Spleen (tissue), 7 donors: ENCODE results near the gene RETREG2.

Experiments
- POLR2A ChIP-seq, 3 donors: fragments of 450-650 bp; IDR thresholded peaks; one replicate each; pipeline ENCODE4 v1.5.1; 2017; ENCODE audit warnings: antibody characterized with exemption in 3 of 3, mild to moderate bottlenecking in 1 of 3
- POLR2AphosphoS5 ChIP-seq, 3 donors: sonication (generic); formaldehyde crosslinking; IDR thresholded peaks; one replicate each; pipeline ENCODE4 v1.5.1; 2017; ENCODE audit warnings: antibody characterized with exemption in 3 of 3
- TF ChIP-seq, protein P1 (sequence below), 11 experiments: fragments of 200-600 bp in 7 of 11; fragments of 450-650 bp in 4 of 11; sonication (generic) in 4 of 11; IDR thresholded peaks in 8 of 11; conservative IDR thresholded peaks in 3 of 11; 1 replicate in 7 of 11; 2 replicates in 4 of 11; pipeline versions ENCODE4 v1.4.0 to v1.8.0; 2016 to 2021; ENCODE audit warnings: antibody characterized with exemption in 11 of 11, inconsistent platforms in 4 of 11, mild to moderate bottlenecking in 1 of 11
- donor health status: DM: no; HTN: no; CAD: no; lungs with moderate emphysema.
- donor health status: DM: no; HTN: no; CAD: no.
- donor health status: DM: no; HTN: no; CAD: no.

DNA sequence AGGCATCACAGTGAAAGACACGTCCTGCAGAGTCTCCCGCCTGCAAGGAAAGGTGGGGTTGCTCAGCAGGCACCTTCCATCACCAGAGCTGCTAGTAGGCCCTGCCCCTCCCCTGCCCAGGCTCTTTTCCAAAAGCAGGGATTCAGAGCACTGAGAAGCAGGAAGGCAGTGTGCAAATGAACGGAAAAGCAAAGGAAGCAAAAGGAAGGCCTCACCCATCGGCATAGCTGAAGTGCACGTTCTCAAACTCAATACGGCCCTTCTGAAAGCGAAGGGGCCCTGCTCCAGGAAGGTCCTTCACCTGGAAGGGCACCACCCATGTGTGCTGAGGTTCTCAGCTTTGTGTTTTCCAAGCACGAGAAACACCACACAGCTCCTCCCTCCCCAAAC is 34.9 kb downstream of the RETREG2 start:
- TF ChIP-seq, protein P1, sequence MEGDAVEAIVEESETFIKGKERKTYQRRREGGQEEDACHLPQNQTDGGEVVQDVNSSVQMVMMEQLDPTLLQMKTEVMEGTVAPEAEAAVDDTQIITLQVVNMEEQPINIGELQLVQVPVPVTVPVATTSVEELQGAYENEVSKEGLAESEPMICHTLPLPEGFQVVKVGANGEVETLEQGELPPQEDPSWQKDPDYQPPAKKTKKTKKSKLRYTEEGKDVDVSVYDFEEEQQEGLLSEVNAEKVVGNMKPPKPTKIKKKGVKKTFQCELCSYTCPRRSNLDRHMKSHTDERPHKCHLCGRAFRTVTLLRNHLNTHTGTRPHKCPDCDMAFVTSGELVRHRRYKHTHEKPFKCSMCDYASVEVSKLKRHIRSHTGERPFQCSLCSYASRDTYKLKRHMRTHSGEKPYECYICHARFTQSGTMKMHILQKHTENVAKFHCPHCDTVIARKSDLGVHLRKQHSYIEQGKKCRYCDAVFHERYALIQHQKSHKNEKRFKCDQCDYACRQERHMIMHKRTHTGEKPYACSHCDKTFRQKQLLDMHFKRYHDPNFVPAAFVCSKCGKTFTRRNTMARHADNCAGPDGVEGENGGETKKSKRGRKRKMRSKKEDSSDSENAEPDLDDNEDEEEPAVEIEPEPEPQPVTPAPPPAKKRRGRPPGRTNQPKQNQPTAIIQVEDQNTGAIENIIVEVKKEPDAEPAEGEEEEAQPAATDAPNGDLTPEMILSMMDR (IDR thresholded peaks at IDR 0.05 in 8 of 11, conservative IDR thresholded peaks at IDR 0.05 in 3 of 11): no peak
- TF ChIP-seq POLR2A (IDR thresholded peaks at IDR 0.05) (no peak), POLR2AphosphoS5 (IDR thresholded peaks at IDR 0.05) (no peak)
